NCI-H1436 treated with DMSO at 0.1 percent for 48 hours (cell line): ENCODE results near the gene CD58.

Experiments
- DNase-seq: peaks from one replicate; lab custom pipeline; 2025; lab: John Stamatoyannopoulos, UW

CD58 gene

GRCh38 chr1:116465845-116466685, 104.8 kb downstream of the CD58 start:
- no peak for DNase-seq

GRCh38 chr1:116465477-116465844, 105.4 kb downstream of the CD58 start:
- DNase-seq, result no peak
